Gastrocnemius medialis (tissue), 4 donors: ENCODE data around the gene STOX2.
"Not testable (repeated sequence)": the region's sequence is repeated elsewhere in the genome, so short reads cannot be mapped to it uniquely, and the experiment has no call there.

Source experiments
- POLR2A ChIP-seq, 2 donors: fragments of 450-650 bp; IDR thresholded peaks; one replicate each; pipeline ENCODE4 v1.6.1; 2017; ENCODE audit warnings: antibody characterized with exemption in 2 of 2, mild to moderate bottlenecking in 2 of 2, moderate library complexity in 2 of 2
- TF ChIP-seq, protein P1 (sequence below), 5 experiments: fragments of 450-650 bp in 3 of 5; fragments of 200-600 bp in 2 of 5; sonication (generic) in 2 of 5; IDR thresholded peaks in 4 of 5; conservative IDR thresholded peaks in 1 of 5; 1 replicate in 4 of 5; 2 replicates in 1 of 5; pipeline ENCODE4 v1.5.1; 2016 to 2019; ENCODE audit warnings: antibody characterized with exemption in 5 of 5, mild to moderate bottlenecking in 3 of 5, moderate library complexity in 3 of 5

DNA sequence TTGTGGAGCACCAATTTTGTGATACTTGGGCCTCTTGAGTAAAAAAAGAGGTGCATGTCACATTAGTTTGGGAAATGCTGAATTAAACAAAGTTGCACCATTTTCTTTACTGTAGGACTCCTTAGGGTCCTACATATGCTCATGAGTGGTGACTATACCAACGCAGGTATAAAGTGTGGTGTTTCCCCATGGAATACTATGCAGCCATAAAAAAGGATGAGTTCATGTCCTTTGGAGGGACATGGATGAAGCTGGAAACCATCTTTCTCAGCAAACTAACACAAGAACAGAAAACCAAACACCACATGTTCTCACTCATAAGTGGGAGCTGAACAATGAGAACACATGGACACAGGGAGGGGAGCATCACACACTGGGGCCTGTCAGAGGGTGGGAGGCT, 47.5 kb downstream of the STOX2 start:
- TF ChIP-seq, protein P1, sequence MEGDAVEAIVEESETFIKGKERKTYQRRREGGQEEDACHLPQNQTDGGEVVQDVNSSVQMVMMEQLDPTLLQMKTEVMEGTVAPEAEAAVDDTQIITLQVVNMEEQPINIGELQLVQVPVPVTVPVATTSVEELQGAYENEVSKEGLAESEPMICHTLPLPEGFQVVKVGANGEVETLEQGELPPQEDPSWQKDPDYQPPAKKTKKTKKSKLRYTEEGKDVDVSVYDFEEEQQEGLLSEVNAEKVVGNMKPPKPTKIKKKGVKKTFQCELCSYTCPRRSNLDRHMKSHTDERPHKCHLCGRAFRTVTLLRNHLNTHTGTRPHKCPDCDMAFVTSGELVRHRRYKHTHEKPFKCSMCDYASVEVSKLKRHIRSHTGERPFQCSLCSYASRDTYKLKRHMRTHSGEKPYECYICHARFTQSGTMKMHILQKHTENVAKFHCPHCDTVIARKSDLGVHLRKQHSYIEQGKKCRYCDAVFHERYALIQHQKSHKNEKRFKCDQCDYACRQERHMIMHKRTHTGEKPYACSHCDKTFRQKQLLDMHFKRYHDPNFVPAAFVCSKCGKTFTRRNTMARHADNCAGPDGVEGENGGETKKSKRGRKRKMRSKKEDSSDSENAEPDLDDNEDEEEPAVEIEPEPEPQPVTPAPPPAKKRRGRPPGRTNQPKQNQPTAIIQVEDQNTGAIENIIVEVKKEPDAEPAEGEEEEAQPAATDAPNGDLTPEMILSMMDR (IDR thresholded peaks at IDR 0.05 in 4 of 5, conservative IDR thresholded peaks at IDR 0.05 in 1 of 5): not testable (repeated sequence)
- not testable (repeated sequence) for TF ChIP-seq POLR2A (IDR thresholded peaks at IDR 0.05)
